SK-N-SH (cell line): ENCODE measurements around the gene HOXC4. TPM values are rescaled to one million over a fixed set of nuclear protein-coding genes. Genes with fewer than 3 reads are reported as not detected.

ENCODE experiments used
- CTCF ChIA-PET: fragments of 300-600, 350-600 bp; formaldehyde crosslinking; extraction: SDS; loops from one replicate; lab custom pipeline; 2021; lab: Yijun Ruan, JAX
- POLR2A ChIA-PET: fragments of 350-600 bp; sonication (Branson Sonifier 250); formaldehyde crosslinking; extraction: SDS; loops from one replicate; lab custom pipeline; 2020; ENCODE audit warnings: antibody characterized with exemption, inconsistent platforms; lab: Yijun Ruan, JAX
- DNase-seq: peaks from one replicate; pipeline ENCODE4 v3.0.0; 2012
- H2AFZ ChIP-seq: fragments of 200-600 bp; sonication (generic); 2 replicates; pipeline ENCODE4 v1.8.1; 2016; ENCODE audit warnings: antibody characterized with exemption, mild to moderate bottlenecking, low read depth
- H3F3A ChIP-seq: fragments of 200-600 bp; sonication (generic); replicated peaks from 2 replicates; pipeline ENCODE3; 2016; ENCODE audit warnings: antibody characterized with exemption, mild to moderate bottlenecking; ENCODE audit not compliant: insufficient read depth
- H3K27ac ChIP-seq, 2 experiments: fragments of 200-500 bp in 1 of 2; fragments of 200-600 bp in 1 of 2; sonication (Bioruptor generic) in 1 of 2; sonication (generic), shearing (Covaris generic) in 1 of 2; 2 replicates each; pipeline versions ENCODE4 v1.5.1 to v1.6.1; 2014 to 2016; ENCODE audit warnings: low read depth in 2 of 2, inconsistent platforms in 1 of 2, low read length in 1 of 2, mild to moderate bottlenecking in 1 of 2, mixed read lengths in 1 of 2
- H3K27me3 ChIP-seq: fragments of 200-600 bp; sonication (generic), shearing (Covaris generic); 2 replicates; pipeline ENCODE4 v1.6.1; 2016; ENCODE audit warnings: mixed run types; ENCODE audit not compliant: insufficient read depth
- H3K36me3 ChIP-seq, 2 experiments: fragments of 200-500 bp in 1 of 2; fragments of 200-600 bp in 1 of 2; sonication (Bioruptor generic) in 1 of 2; sonication (generic) in 1 of 2; replicated peaks in 1 of 2; 2 replicates each; pipeline versions ENCODE3 to v1.5.1; 2014 to 2016; ENCODE audit warnings: low read length in 1 of 2, mild to moderate bottlenecking in 1 of 2; ENCODE audit not compliant: insufficient read depth in 2 of 2, control insufficient read depth in 1 of 2
- H3K4me1 ChIP-seq, 2 experiments: fragments of 200-500 bp in 1 of 2; fragments of 200-600 bp in 1 of 2; sonication (Bioruptor generic) in 1 of 2; sonication (generic), shearing (Covaris generic) in 1 of 2; 2 replicates each; pipeline versions ENCODE4 v1.5.1 to v1.6.1; 2014 to 2016; ENCODE audit warnings: low read depth in 1 of 2, low read length in 1 of 2, mixed run types in 1 of 2; ENCODE audit not compliant: insufficient read depth in 2 of 2, control insufficient read depth in 1 of 2
- H3K4me2 ChIP-seq: fragments of 200-600 bp; sonication (generic), shearing (Covaris generic); 2 replicates; pipeline ENCODE4 v1.6.1; 2017; ENCODE audit warnings: mixed run types
- H3K4me3 ChIP-seq, 2 experiments: fragments of 200-500 bp in 1 of 2; fragments of 200-600 bp in 1 of 2; sonication (Bioruptor generic) in 1 of 2; sonication (generic), shearing (Covaris generic) in 1 of 2; 2 replicates each; pipeline versions ENCODE4 v1.5.1 to v1.8.1; 2014 to 2016; ENCODE audit warnings: low read depth in 2 of 2, inconsistent platforms in 1 of 2, low read length in 1 of 2, mild to moderate bottlenecking in 1 of 2, mixed read lengths in 1 of 2, moderate library complexity in 1 of 2
- H3K79me2 ChIP-seq: fragments of 200-600 bp; sonication (generic); 2 replicates; pipeline ENCODE4 v1.8.1; 2017; ENCODE audit warnings: mild to moderate bottlenecking; ENCODE audit not compliant: insufficient read depth
- H3K9ac ChIP-seq: fragments of 200-600 bp; sonication (generic); 2 replicates; pipeline ENCODE4 v1.6.1; 2017; ENCODE audit warnings: mixed run types
- H3K9me2 ChIP-seq: fragments of 200-600 bp; sonication (generic); 2 replicates; pipeline ENCODE4 v1.6.1; 2017; ENCODE audit warnings: mixed run types
- H3K9me3 ChIP-seq: fragments of 200-600 bp; sonication (generic); 2 replicates; pipeline ENCODE4 v1.6.1; 2017; ENCODE audit warnings: mixed run types, mild to moderate bottlenecking, moderate library complexity
- H4K20me1 ChIP-seq: fragments of 200-600 bp; sonication (generic); 2 replicates; pipeline ENCODE4 v1.6.1; 2017; ENCODE audit warnings: mild to moderate bottlenecking, mixed run types; ENCODE audit not compliant: insufficient read depth
- CHD2 ChIP-seq: fragments of 150-350 bp; IDR thresholded peaks from 2 replicates; pipeline ENCODE4 v1.6.1; 2018; ENCODE audit warnings: low read length; ENCODE audit not compliant: partially characterized antibody
- ELF1 ChIP-seq: IDR thresholded peaks from 2 replicates; pipeline ENCODE4 v1.4.0; 2012
- EZH2phosphoT487 ChIP-seq: fragments of 200-600 bp; sonication (generic); IDR thresholded peaks from 2 replicates; pipeline ENCODE4 v1.6.1; 2017; ENCODE audit warnings: low read depth, mixed run types, mild to moderate bottlenecking, antibody characterized with exemption, moderate library complexity, borderline replicate concordance
- FOSL2 ChIP-seq: IDR thresholded peaks from 2 replicates; pipeline ENCODE4 v1.4.0; 2012; ENCODE audit warnings: low read depth, mild to moderate bottlenecking, moderate library complexity, borderline replicate concordance
- FOXJ3 ChIP-seq: sonication (generic); formaldehyde crosslinking; IDR thresholded peaks from 2 replicates; pipeline ENCODE4 v1.5.1; 2020; ENCODE audit warnings: mild to moderate bottlenecking, missing genetic modification reagents
- FOXM1 ChIP-seq: IDR thresholded peaks from 2 replicates; pipeline ENCODE4 v1.4.0; 2012; ENCODE audit warnings: low read depth, mild to moderate bottlenecking
- GABPA ChIP-seq: IDR thresholded peaks from 2 replicates; pipeline ENCODE4 v1.4.0; 2012; ENCODE audit warnings: low read depth, mild to moderate bottlenecking
- JUND ChIP-seq: IDR thresholded peaks from 2 replicates; pipeline ENCODE4 v1.4.0; 2012
- MEF2A ChIP-seq: IDR thresholded peaks from 2 replicates; pipeline ENCODE4 v1.4.0; 2012; ENCODE audit warnings: low read depth, borderline replicate concordance
- MXI1 ChIP-seq: IDR thresholded peaks from 2 replicates; pipeline ENCODE4 v1.6.1; 2012; ENCODE audit warnings: mild to moderate bottlenecking, low read depth, low read length, improper control_type of control experiment
- RCOR1 ChIP-seq: fragments of 150-350 bp; IDR thresholded peaks from 2 replicates; pipeline ENCODE4 v1.6.1; 2017; ENCODE audit warnings: antibody characterized with exemption, low read length
- RFX5 ChIP-seq: IDR thresholded peaks from 2 replicates; pipeline ENCODE4 v1.6.1; 2012; ENCODE audit warnings: mild to moderate bottlenecking, improper control_type of control experiment, low read length
- SIN3A ChIP-seq: IDR thresholded peaks from 2 replicates; pipeline ENCODE4 v1.6.1; 2012; ENCODE audit warnings: low read depth, mild to moderate bottlenecking, low read length, moderate library complexity, borderline replicate concordance
- WGBS: methylation state at CpG from one replicate; pipeline ENCODE4 v1.1.6; 2017; ENCODE audit warnings: low lambda C conversion rate; 5-methylcytosine and 5-hydroxymethylcytosine counted together
- polyA plus RNA-seq, 3 experiments: library from polyadenylated mRNA; depleted of rRNA; stranded (reverse); fragments of >200 nt; gene quantifications; 2 replicates each; pipeline ENCODE4 v1.2.3, GENCODE V29; 2012
- TF ChIP-seq, protein P1 (sequence below): fragments of 150-350 bp; IDR thresholded peaks from 2 replicates; pipeline ENCODE4 v1.6.1; 2016; ENCODE audit warnings: mild to moderate bottlenecking, low read depth, low read length
- TF ChIP-seq, protein P2 (sequence below): IDR thresholded peaks from 2 replicates; pipeline ENCODE4 v1.4.0; 2012; ENCODE audit warnings: low read depth
- TF ChIP-seq, protein P3 (sequence below): IDR thresholded peaks from 2 replicates; pipeline ENCODE4 v1.4.0; 2012; ENCODE audit warnings: low read depth, borderline replicate concordance
- TF ChIP-seq, protein P4 (sequence below): IDR thresholded peaks from 2 replicates; pipeline ENCODE4; 2012
- TF ChIP-seq, protein P5 (sequence below): IDR thresholded peaks from 2 replicates; pipeline ENCODE4 v1.4.0; 2012; ENCODE audit warnings: low read depth, borderline replicate concordance

Gene HOXC4
- polyA plus RNA-seq, 1 of the 3 experiments (the other 2 are of a cell fraction), result 3.7 TPM

DNA sequence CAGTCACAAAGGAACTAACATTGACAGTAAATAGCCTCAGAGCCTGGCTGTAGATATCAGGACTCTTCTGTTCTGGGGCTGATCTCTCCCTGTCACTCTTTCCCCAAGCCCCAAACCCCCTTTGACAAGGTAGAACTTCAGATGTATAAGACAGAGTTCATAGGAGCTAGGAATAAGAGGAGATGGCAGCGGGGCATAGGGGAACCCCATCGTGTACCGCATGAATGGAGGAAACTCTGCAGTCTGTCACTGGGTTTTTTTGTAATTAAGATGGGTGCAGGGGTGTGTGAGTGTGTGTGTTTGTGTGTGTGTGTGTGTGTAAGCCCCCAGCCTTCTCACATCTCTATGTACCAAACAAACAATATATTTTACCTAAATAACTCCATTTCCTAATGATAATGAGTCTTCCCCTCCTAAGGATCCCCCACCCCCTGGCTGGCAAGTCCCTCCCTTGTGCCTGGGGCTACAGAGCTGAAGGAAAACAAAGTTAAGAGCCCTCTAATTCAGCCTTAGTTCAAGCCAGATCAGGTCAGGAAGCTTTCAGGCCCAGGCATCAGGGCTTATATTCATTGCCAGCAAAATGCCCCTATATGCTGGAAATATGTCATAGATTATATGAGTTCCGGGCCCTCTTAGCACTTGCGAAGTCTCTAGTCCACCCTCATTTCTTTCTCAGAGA is 9.1 kb upstream of the HOXC4 start:
- H2AFZ ChIP-seq, result no peak overlapping the region
- no peaks in the 10 kb centered on the region for H3K79me2 ChIP-seq
- H3K27ac ChIP-seq, result no peak overlapping the region
- no peak for TF ChIP-seq MEF2A
- no peak for TF ChIP-seq SIN3A
- TF ChIP-seq FOSL2, result no peak
- no peak for TF ChIP-seq ELF1
- TF ChIP-seq, protein P1, sequence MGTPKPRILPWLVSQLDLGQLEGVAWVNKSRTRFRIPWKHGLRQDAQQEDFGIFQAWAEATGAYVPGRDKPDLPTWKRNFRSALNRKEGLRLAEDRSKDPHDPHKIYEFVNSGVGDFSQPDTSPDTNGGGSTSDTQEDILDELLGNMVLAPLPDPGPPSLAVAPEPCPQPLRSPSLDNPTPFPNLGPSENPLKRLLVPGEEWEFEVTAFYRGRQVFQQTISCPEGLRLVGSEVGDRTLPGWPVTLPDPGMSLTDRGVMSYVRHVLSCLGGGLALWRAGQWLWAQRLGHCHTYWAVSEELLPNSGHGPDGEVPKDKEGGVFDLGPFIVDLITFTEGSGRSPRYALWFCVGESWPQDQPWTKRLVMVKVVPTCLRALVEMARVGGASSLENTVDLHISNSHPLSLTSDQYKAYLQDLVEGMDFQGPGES, result no peak
- TF ChIP-seq, protein P2, sequence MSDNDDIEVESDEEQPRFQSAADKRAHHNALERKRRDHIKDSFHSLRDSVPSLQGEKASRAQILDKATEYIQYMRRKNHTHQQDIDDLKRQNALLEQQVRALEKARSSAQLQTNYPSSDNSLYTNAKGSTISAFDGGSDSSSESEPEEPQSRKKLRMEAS, result no peak
- TF ChIP-seq FOXJ3 (CRISPR knock-in tag), result no peak
- TF ChIP-seq MXI1, result no peak
- no peak for TF ChIP-seq RFX5
- TF ChIP-seq, protein P3, sequence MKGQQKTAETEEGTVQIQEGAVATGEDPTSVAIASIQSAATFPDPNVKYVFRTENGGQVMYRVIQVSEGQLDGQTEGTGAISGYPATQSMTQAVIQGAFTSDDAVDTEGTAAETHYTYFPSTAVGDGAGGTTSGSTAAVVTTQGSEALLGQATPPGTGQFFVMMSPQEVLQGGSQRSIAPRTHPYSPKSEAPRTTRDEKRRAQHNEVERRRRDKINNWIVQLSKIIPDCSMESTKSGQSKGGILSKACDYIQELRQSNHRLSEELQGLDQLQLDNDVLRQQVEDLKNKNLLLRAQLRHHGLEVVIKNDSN, result no peak
- TF ChIP-seq JUND, result no peak
- TF ChIP-seq, protein P4, sequence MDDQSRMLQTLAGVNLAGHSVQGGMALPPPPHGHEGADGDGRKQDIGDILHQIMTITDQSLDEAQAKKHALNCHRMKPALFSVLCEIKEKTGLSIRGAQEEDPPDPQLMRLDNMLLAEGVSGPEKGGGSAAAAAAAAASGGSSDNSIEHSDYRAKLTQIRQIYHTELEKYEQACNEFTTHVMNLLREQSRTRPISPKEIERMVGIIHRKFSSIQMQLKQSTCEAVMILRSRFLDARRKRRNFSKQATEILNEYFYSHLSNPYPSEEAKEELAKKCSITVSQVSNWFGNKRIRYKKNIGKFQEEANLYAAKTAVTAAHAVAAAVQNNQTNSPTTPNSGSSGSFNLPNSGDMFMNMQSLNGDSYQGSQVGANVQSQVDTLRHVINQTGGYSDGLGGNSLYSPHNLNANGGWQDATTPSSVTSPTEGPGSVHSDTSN, result no peak
- no peak for TF ChIP-seq EZH2phosphoT487
- no peak for TF ChIP-seq RCOR1
- H3K9me3 ChIP-seq, result no peaks in the 10 kb centered on the region
- 85% methylated on average over 5 of the region's 5 CpGs for WGBS
- peak; percentile 48 for DNase-seq
- ChIA-PET POLR2A (interaction anchor here (1.1 kb wide), 1 partner anchor 9 kb away, joined by 4 read pairs; the partner anchor contains the start of gene HOXC4), CTCF (interaction anchor here (1.1 to 2.0 kb wide), 6 partner anchors 11 to 176 kb away, joined by 3 to 15 read pairs (median 4); partner anchors contain the start of gene HOXC5)
- no peaks in the 10 kb centered on the region for H3K36me3 ChIP-seq
- no peak overlapping the region for H3K4me3 ChIP-seq
- H3K9ac ChIP-seq, result no peak overlapping the region
- H3K4me1 ChIP-seq, result no peaks in the 10 kb centered on the region; a peak in 1 of 4 replicates
- no peaks in the 10 kb centered on the region for H4K20me1 ChIP-seq
- no peaks in the 10 kb centered on the region for H3K27me3 ChIP-seq
- H3F3A ChIP-seq, result no peaks in the 10 kb centered on the region
- no peaks in the 10 kb centered on the region for H3K9me2 ChIP-seq
- H3K4me2 ChIP-seq, result no peak overlapping the region

DNA sequence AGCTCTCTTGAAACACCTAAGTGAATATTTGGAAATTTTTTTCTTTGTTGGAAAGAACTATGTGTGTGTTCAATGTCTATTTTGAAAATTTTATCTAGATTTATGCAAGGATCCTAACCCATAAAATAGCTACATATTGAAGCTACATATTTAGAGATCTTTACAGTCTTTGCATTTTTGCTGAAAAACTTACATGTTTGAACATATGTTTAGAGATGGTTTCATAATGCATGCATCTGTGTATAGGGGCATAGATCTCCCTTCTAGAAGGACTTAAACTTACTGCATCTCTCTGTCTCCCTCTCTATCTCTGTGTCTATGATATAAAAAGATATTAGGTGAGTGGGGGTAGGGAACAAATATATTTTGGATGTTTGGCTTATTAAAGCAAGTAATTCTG is 8.2 kb upstream of the HOXC4 start:
- no peaks in the 10 kb centered on the region for H3K9me3 ChIP-seq
- no peaks in the 10 kb centered on the region for H3K79me2 ChIP-seq
- ChIA-PET CTCF (interaction anchor here (1.1 to 2.0 kb wide), 5 partner anchors 12 to 175 kb away, joined by 3 to 15 read pairs (median 3); partner anchors contain the start of gene HOXC5), POLR2A (interaction anchor here (1.1 kb wide), 1 partner anchor 9 kb away, joined by 4 read pairs; the partner anchor contains the start of gene HOXC4)
- H3F3A ChIP-seq, result no peaks in the 10 kb centered on the region
- no peaks in the 10 kb centered on the region for H3K27me3 ChIP-seq
- no peak for DNase-seq
- H3K4me2 ChIP-seq, result no peak overlapping the region
- H4K20me1 ChIP-seq, result no peaks in the 10 kb centered on the region
- H2AFZ ChIP-seq, result no peak overlapping the region
- H3K36me3 ChIP-seq, result no peaks in the 10 kb centered on the region
- H3K27ac ChIP-seq, result no peak overlapping the region
- no peak overlapping the region for H3K4me3 ChIP-seq
- H3K4me1 ChIP-seq, result no peaks in the 10 kb centered on the region; a peak in 1 of 4 replicates
- no peak overlapping the region for H3K9ac ChIP-seq
- H3K9me2 ChIP-seq, result no peaks in the 10 kb centered on the region
- TF ChIP-seq FOXM1 (no peak), GABPA (no peak), CHD2 (no peak), SIN3A (no peak)
- TF ChIP-seq, protein P5, sequence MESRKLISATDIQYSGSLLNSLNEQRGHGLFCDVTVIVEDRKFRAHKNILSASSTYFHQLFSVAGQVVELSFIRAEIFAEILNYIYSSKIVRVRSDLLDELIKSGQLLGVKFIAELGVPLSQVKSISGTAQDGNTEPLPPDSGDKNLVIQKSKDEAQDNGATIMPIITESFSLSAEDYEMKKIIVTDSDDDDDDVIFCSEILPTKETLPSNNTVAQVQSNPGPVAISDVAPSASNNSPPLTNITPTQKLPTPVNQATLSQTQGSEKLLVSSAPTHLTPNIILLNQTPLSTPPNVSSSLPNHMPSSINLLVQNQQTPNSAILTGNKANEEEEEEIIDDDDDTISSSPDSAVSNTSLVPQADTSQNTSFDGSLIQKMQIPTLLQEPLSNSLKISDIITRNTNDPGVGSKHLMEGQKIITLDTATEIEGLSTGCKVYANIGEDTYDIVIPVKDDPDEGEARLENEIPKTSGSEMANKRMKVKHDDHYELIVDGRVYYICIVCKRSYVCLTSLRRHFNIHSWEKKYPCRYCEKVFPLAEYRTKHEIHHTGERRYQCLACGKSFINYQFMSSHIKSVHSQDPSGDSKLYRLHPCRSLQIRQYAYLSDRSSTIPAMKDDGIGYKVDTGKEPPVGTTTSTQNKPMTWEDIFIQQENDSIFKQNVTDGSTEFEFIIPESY, result no peak
- TF ChIP-seq, protein P1, result no peak
